C4-2B (cell line): Measurements from ENCODE around the gene GOLT1B.

ENCODE experiments used
- CTCF ChIP-seq: fragments of 450-650 bp; conservative IDR thresholded peaks from 2 replicates; pipeline ENCODE4 v1.5.1; 2017; ENCODE audit warnings: mild to moderate bottlenecking
- ZFX ChIP-seq: fragments of 450-650 bp; IDR thresholded peaks from 2 replicates; pipeline ENCODE4 v1.6.1; 2017

- TF ChIP-seq CTCF (no peak), ZFX (no peak)
Observed at GRCh38 chr12:21505888-21506287, 4.3 kb downstream of the GOLT1B start.
